OCI-LY7 (cell line): ENCODE measurements around the gene WDR82.

Experiments used
- EZH2phosphoT487 ChIP-seq: fragments of 200-600 bp; sonication (generic); IDR thresholded peaks from 2 replicates; pipeline ENCODE4 v1.6.1; 2018; ENCODE audit warnings: low read depth, borderline replicate concordance, mild to moderate bottlenecking, mixed run types, antibody characterized with exemption, low read length, moderate library complexity, mixed read lengths
- TF ChIP-seq, protein P1 (sequence below): fragments of 200-600 bp; sonication (generic); conservative IDR thresholded peaks from 2 replicates; pipeline ENCODE4 v1.5.1; 2014; ENCODE audit warnings: mild to moderate bottlenecking, antibody characterized with exemption, low read length, moderate library complexity, mixed read lengths

DNA sequence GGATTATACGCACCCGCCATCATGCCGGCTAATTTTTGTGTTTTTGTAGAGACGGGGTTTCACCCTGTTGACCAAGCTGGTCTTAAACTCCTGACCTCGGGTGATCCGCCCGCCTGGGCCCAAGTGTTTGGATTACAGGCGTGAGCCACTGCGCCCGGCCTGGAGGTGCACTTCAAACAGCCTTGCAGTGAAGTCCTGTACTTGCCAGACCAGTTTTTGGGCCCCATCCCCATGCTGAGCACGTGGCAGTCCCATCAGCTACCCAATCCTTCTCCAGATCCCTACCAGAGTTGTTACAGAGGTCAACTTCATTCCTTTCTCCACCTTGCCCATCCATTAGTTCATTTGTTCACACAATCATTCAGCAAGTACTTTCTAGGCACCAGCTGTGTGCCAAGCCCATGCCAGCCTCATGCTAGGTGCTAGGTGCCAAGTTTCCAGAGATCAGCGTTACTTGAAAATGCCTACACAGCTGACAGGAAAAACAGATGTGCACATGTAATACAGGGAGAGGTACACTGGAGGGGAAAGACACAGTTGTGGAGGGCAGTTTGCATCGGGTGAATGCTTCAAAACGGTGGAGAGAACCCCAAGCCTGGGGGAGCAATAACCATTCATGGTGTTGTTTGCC is 39.9 kb upstream of the WDR82 start:
- TF ChIP-seq, protein P1, sequence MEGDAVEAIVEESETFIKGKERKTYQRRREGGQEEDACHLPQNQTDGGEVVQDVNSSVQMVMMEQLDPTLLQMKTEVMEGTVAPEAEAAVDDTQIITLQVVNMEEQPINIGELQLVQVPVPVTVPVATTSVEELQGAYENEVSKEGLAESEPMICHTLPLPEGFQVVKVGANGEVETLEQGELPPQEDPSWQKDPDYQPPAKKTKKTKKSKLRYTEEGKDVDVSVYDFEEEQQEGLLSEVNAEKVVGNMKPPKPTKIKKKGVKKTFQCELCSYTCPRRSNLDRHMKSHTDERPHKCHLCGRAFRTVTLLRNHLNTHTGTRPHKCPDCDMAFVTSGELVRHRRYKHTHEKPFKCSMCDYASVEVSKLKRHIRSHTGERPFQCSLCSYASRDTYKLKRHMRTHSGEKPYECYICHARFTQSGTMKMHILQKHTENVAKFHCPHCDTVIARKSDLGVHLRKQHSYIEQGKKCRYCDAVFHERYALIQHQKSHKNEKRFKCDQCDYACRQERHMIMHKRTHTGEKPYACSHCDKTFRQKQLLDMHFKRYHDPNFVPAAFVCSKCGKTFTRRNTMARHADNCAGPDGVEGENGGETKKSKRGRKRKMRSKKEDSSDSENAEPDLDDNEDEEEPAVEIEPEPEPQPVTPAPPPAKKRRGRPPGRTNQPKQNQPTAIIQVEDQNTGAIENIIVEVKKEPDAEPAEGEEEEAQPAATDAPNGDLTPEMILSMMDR, result no peak
- no peak for TF ChIP-seq EZH2phosphoT487
